Left kidney (tissue), 2 donors: Measurements from ENCODE around the gene ZNF692. TPM values are rescaled to one million over a fixed set of nuclear protein-coding genes. Genes with fewer than 3 reads are reported as not detected.

ENCODE experiments used
- DNase-seq: peaks from one replicate; pipeline ENCODE4 v3.0.0-alpha.2; 2013
- polyA plus RNA-seq: library from polyadenylated mRNA; unstranded; fragments of 120-200 nt; gene quantifications from one replicate; pipeline ENCODE4 v1.2.1, GENCODE V29; 2013; ENCODE audit not compliant: insufficient read length

Gene ZNF692
- polyA plus RNA-seq, 1 donor: 49.7 TPM

GRCh38 chr1:248825573-248825908, 33.3 kb downstream of the ZNF692 start:
- DNase-seq: no peak

- no peak for DNase-seq
Observed at GRCh38 chr1:248825136-248825535, 33.7 kb downstream of the ZNF692 start.

GRCh38 chr1:248824701-248825100, 34.2 kb downstream of the ZNF692 start:
- no peak for DNase-seq

- no peak for DNase-seq
Observed at GRCh38 chr1:248824301-248824700, 34.6 kb downstream of the ZNF692 start.

GRCh38 chr1:248823517-248824001, 35.3 kb downstream of the ZNF692 start:
- no peak for DNase-seq

- DNase-seq: no peak
Observed at GRCh38 chr1:248822148-248823032, 36.5 kb downstream of the ZNF692 start.

GRCh38 chr1:248821641-248822040, 37.2 kb downstream of the ZNF692 start:
- no peak for DNase-seq

- no peak for DNase-seq
Observed at GRCh38 chr1:248821101-248821500, 37.8 kb downstream of the ZNF692 start.

GRCh38 chr1:248820041-248820585, 38.8 kb downstream of the ZNF692 start:
- DNase-seq: no peak

GRCh38 chr1:248818505-248819374, 40.1 kb downstream of the ZNF692 start:
- DNase-seq: no peak

- DNase-seq: no peak
Observed at GRCh38 chr1:248817065-248817464, 41.8 kb downstream of the ZNF692 start.

GRCh38 chr1:248816042-248816851, 42.6 kb downstream of the ZNF692 start:
- no peak for DNase-seq

- no peak for DNase-seq
Observed at GRCh38 chr1:248815407-248816034, 43.4 kb downstream of the ZNF692 start.

GRCh38 chr1:248814351-248814750, 44.5 kb downstream of the ZNF692 start:
- DNase-seq: no peak

GRCh38 chr1:248813546-248813945, 45.3 kb downstream of the ZNF692 start:
- no peak for DNase-seq

- DNase-seq: no peak
Observed at GRCh38 chr1:248812736-248813425, 46.0 kb downstream of the ZNF692 start.

GRCh38 chr1:248811514-248812490, 47.1 kb downstream of the ZNF692 start:
- no peak for DNase-seq

GRCh38 chr1:248810727-248811513, 48.0 kb downstream of the ZNF692 start:
- no peak for DNase-seq
